Activated CD4-positive, CD25-positive, alpha-beta regulatory T cell (primary cell): ENCODE results near the gene TRPM8.
"Not testable (repeated sequence)": the region's sequence is repeated elsewhere in the genome, so short reads cannot be mapped to it uniquely, and the experiment has no call there.

Experiments
- DNase-seq, 4 experiments: peaks; one replicate each; lab custom pipeline; 2025; lab: John Stamatoyannopoulos, UW

Gene TRPM8

GRCh38 chr2:233917116-233917515, at the start of gene TRPM8:
Gene TRPM8, plus strand, starts transcription at chr2:233917373. Its CDS starts 9,165 bp downstream, at chr2:233926538.
- no peak for DNase-seq

DNA sequence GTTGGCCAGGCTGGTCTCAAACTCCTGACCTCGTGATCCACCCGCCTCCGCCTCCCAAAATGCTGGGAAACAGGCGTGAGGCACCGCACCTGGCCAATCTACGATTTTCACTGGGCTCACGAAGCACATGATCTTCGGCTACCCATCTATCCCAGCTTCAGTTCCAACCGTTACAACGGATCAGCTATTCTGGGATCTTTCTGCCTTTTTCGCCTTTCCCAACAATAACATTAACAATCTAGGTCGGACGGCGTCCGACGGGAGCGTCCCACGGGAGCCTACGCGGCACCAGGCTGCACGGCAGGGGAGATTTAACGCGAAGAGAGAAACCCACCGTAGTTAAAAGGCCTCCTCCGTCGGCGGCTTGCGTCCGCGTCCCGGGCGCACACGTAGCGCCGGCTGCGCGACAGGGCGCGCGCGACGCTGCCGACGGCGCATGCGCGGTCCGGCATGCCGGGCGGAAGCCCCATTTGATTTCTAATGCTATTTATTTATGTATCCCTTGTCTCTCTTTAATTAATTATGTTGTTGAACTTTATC, 49.1 kb upstream of the TRPM8 start, which contains the start of gene MSL3B:
Gene MSL3B (minus strand): TSS at position 394 of the 540 bp plus-strand sequence.
- DNase-seq = peak; percentile 16 to 40 (median 32)

DNA sequence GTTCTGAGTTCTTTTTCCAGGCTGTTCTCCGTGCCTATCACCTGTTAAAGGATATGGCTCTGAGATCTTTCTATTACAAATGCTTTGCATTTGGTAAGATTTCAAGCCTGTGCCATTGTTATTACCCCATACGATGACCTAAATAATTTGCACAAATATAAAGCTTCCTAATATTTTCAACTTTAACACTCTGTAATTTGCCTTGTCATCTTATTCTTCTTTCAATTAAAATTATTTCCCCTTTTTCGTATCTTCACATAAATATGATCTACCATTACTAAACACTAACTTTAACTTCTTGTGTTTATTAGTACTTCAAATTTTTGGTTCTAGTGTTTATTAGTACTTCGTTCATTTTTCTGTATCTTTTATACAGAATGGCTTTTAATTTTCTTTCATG, 45.7 kb upstream of the TRPM8 start:
- DNase-seq = no peak

DNA sequence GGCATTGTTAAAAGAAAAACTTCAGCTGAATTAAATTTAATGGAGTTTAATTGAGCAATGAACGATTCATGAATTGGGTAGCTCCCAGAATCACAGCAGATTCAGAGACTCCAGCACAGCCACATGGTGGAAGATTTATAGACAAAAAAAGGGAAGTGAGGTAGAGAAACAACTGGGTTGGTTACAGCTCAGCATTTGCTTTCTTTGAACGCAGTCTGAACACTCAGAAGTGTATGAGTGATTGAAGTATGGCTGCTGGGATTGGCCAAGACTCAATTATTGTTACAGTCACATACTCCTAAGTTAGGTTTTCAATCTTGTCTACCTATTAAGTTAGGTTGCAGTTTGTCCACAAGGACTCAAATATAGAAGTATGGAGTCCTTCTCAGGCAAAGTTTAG, 45.0 kb upstream of the TRPM8 start:
- not testable (repeated sequence) for DNase-seq

DNA sequence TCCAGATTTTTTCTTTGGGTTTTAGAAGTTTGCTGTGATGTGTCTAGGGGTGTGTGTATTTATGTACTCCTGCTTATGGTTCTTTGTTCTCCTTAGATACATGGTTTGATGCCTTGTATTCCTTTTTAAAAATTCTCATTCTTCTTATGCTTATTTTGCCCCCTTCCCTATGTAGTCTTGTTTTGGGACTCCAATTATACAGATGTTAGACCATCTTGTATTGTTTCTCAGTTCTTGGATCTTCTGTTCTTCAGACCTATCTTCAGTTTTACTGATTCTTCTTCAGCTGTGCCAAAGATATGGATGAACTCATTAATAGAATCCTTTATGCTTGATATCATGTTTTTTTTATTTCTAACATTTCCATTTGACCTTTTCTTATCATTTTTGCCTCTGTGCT, 34.8 kb upstream of the TRPM8 start:
- DNase-seq = no peak

GRCh38 chr2:233892793-233893192, 24.4 kb upstream of the TRPM8 start:
- no peak for DNase-seq

- DNase-seq = not testable (repeated sequence)
These were observed 20.9 kb upstream of the TRPM8 start for GRCh38 chr2:233896253-233896652.

DNA sequence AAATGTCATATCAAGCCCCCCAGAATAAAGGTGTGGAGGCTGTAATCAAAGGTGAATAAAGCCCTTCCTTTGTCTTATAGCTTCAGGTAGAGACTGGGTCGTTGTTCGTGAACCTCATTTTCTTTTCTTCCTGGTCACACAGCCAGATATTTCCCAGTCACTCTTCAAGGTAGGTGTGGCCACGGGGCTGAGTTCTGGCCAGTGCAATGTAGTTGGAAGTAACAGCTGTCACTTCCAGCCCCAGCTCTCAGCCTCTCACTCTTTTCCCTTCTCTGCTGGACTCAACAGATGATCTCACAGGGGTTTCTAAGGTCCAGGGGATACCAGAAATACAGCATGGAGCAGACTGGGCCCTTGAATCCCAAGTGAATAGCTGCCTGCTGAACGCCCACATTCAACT, 15.8 kb upstream of the TRPM8 start:
- DNase-seq = no peak

DNA sequence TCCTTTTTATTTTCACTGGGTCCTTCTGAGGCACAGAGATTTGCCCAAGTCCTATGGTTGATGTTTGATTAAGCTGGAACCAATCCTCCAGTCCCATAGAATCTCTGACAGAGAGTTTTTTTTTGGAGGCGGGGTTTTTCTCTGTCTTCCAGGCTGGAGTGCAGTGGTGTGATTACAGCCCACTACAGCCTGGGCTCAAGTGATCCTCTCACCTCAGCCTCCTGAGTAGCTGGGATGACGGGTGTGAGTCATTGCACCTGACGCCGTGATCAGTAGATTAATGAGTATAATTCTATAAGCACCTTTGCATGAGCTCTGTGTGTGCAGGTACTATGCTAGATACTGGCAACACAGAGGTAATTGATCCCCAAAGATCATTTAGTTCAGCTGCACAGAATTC, 15.3 kb upstream of the TRPM8 start:
- no peak for DNase-seq

DNA sequence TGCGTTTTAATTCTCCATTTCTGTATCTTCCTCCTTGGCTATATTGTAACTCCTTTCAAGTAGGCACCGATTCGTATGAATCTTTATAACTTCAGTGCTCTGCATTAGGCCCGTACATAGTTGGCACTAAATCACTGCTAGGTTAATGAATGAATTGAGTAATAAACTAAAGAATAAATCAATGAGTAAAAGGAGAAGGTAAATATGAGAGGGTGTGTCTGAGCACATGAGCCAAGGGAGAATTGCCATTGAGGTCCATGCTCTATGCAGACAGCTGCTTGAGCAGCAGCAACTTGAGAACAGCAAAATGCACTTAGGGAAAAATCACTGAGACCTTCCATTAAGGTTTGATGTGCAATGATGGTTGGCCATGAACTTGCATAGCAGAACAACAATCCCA, 11.2 kb upstream of the TRPM8 start:
- DNase-seq = no peak

- no peak for DNase-seq
These were observed 9.5 kb upstream of the TRPM8 start for GRCh38 chr2:233907627-233908026.

- DNase-seq = no peak
These were observed 4.3 kb upstream of the TRPM8 start for GRCh38 chr2:233912691-233913423.

GRCh38 chr2:233915128-233915527, 2.0 kb upstream of the TRPM8 start:
- DNase-seq = no peak

GRCh38 chr2:233919319-233919718, 2.1 kb downstream of the TRPM8 start:
- no peak for DNase-seq

DNA sequence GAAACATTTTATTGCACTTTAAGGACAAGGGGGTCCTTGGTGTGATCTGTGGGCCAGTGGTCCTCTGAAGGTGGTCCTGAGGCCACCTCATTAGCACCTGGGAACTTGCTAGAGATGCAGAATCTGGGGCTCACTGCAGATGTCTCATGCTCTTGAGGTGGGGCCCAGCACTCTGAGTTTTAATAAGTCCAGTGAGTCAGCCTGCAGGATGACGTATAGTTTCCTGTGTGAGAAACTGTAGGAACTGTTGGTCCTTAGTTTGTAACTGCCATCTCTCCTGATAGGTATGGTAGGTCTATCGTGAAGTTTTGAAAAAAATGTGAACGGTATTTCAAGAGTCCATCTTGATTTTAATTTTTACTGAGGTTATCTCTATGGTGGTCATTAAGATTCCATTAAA, 2.8 kb downstream of the TRPM8 start:
- no peak for DNase-seq

DNA sequence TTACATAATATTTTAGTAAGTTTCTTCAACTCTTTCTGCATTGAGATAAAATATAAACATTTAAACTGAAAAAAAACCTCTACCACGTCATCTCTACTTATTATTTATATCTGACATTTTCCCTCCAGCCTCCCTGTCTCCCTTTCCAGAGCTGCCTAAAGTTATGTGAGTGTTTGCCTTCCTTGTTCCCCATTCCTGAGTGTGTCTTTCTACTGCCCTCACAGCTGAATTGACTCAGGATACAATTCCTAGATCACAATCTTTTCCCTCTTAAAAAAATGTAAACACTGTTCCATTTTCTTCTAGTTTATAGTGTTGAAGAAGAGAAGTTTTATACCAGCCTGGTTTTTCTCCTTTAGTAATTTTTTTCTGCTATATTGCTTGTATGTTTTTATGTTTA, 5.3 kb downstream of the TRPM8 start:
- DNase-seq = no peak

- no peak for DNase-seq
These were observed 8.2 kb downstream of the TRPM8 start for GRCh38 chr2:233925402-233925801.

GRCh38 chr2:233926806-233927205, 9.6 kb downstream of the TRPM8 start:
- DNase-seq = no peak

GRCh38 chr2:233928594-233929351, 11.6 kb downstream of the TRPM8 start:
- no peak for DNase-seq

GRCh38 chr2:233929352-233930022, 12.3 kb downstream of the TRPM8 start:
- no peak for DNase-seq

- no peak for DNase-seq
These were observed 17.4 kb downstream of the TRPM8 start for GRCh38 chr2:233934524-233934923.

- DNase-seq = no peak
These were observed 18.3 kb downstream of the TRPM8 start for GRCh38 chr2:233935426-233935825.

GRCh38 chr2:233936089-233936488, 18.9 kb downstream of the TRPM8 start:
- no peak for DNase-seq
